ENCODE data around the gene KCNQ2.
"Not testable (repeated sequence)": the region's sequence is repeated elsewhere in the genome, so short reads cannot be mapped to it uniquely, and the experiment has no call there.

KCNQ2 gene

GRCh38 chr20:63487781-63488241 lies 15.4 kb upstream of the KCNQ2 start:
- Mint-ChIP-seq H3K4me3 (no peak overlapping the region), H3K27me3 (peaks cover 38% of the 10 kb centered on the region), H3K27ac (no peak overlapping the region), H3K36me3 (ENCODE audit: low read depth) (no peaks in the 10 kb centered on the region), H3K9me3 (peaks cover 6% of the 10 kb centered on the region), H3K4me1 (peaks cover 2% of the 10 kb centered on the region)
- DNase-seq (no peak), ATAC-seq (no peak)

DNA sequence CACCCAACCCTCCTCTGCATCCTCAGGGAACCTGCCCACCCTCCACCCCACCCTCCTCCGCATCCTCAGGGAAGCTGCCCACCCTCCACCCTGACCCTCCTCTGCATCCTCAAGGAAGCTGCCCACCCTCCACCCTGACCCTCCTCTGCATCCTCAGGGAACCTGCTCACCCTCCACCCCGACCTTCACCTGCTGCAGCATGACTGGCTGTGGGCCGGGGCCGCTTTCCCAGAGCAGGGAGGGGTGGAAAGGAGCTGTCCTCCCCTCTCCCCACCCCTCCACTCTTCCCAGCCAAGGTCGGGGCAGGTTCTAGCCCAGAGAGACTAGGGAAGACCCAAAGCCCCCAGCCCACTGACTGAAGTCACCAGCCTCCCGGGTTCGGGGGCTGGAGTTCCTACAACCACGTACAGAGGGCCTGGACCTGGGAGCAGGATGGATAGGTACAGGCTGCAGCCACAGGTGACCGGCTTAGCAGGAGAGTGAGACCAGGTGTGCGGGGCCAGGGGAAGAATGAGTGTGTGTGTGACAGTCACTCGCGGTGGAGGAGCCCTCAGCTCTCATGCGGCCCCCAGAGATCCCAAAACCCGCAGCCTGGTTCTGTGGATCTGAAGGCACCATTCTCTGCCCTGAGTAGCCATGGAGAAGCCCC lies 14.8 kb upstream of the KCNQ2 start:
- H3K9me3 Mint-ChIP-seq, result peaks cover 3% of the 10 kb centered on the region
- no peak overlapping the region for H3K4me3 Mint-ChIP-seq
- H3K4me1 Mint-ChIP-seq, result peaks cover 3% of the 10 kb centered on the region
- no peak for DNase-seq
- H3K27ac Mint-ChIP-seq, result no peak overlapping the region
- ATAC-seq, result no peak
- no peaks in the 10 kb centered on the region for H3K36me3 Mint-ChIP-seq (ENCODE audit: low read depth)
- H3K27me3 Mint-ChIP-seq, result peaks cover 42% of the 10 kb centered on the region

DNA sequence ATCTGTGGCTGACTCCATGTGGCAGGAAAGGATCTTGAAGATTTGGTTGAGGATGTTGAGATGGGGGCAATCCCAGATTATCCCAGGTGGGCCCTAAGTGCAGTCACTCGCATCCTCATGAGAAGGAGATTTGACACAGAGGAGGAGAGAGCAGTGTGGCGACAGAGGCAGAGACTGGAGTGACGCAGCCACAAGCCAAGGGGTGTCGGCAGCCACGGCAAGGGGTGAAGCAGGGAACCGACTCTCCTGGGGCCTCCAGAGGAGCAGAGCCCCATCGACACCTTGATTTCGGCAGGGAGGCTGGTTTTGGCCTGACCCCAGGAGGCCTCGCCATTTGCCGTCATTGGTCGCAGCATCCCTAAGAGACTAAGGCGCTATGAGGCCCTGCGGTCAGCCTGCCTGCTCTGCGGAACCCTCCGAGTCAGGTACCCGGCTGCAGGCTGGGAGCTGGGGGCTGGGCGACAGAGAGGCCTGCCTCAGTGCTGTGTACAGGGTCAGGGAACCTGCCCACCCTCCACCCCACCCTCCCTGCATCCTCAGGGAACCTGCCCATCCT lies 13.9 kb upstream of the KCNQ2 start:
- Mint-ChIP-seq H3K36me3 (ENCODE audit: low read depth) (no peaks in the 10 kb centered on the region), H3K4me3 (no peak overlapping the region), H3K27me3 (peaks cover 36% of the 10 kb centered on the region), H3K27ac (no peak overlapping the region), H3K9me3 (no peaks in the 10 kb centered on the region), H3K4me1 (peaks cover 3% of the 10 kb centered on the region)
- no peak for ATAC-seq
- DNase-seq, result no peak

- peaks cover 36% of the 10 kb centered on the region for H3K27me3 Mint-ChIP-seq
- DNase-seq, result no peak
- H3K9me3 Mint-ChIP-seq, result no peaks in the 10 kb centered on the region
- H3K36me3 Mint-ChIP-seq (ENCODE audit: low read depth), result no peaks in the 10 kb centered on the region
- peaks cover 3% of the 10 kb centered on the region for H3K4me1 Mint-ChIP-seq
- H3K4me3 Mint-ChIP-seq, result no peak overlapping the region
- no peak overlapping the region for H3K27ac Mint-ChIP-seq
- no peak for ATAC-seq
Measured at GRCh38 chr20:63484651-63485403, 12.4 kb upstream of the KCNQ2 start.

DNA sequence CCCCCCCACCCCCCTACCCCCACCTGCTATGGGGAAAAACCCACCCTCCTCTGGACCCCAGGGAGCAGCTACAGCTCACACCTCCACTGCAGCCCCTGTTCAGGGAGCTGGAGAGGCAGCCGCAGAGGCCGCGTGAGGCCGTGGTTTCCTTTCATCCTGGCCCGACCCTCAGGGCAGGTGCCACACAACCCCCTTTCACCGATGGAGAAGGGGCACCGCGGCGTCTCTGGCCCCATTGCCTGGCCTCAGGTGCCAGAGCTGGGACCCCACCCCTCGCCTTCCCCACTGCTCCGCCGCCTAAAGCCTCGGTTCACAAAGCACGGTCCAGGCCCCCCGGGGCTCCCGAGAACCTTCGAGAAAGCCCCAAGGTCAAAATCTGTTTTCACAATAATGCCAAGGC lies 11.8 kb upstream of the KCNQ2 start:
- no peaks in the 10 kb centered on the region for H3K36me3 Mint-ChIP-seq (ENCODE audit: low read depth)
- no peak overlapping the region for H3K4me3 Mint-ChIP-seq
- H3K4me1 Mint-ChIP-seq, result peaks cover 3% of the 10 kb centered on the region
- DNase-seq (no peak), ATAC-seq (no peak)
- no peaks in the 10 kb centered on the region for H3K9me3 Mint-ChIP-seq
- peaks cover 34% of the 10 kb centered on the region for H3K27me3 Mint-ChIP-seq
- H3K27ac Mint-ChIP-seq, result no peak overlapping the region

DNA sequence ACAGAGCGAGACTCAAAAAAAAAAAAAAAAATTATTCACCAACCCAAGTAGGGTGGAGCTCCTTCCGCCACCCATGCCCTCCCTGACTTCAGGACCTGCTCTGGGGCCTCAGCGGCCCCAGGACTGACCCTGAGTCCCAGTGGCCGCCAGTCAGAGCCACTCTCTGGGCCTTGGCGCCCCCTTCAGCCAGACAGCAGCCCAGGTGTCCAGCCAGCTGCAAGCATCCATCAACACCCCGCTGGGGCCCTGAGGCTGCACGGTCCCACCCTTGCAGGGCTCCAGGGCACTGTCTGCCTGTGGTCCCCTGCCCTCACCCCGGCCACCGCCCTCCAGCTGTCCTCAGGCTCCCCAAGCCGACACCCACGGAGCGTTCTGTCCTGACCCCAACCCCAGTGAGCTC lies 11.4 kb upstream of the KCNQ2 start:
- H3K27ac Mint-ChIP-seq, result no peak overlapping the region
- H3K4me1 Mint-ChIP-seq, result peaks cover 3% of the 10 kb centered on the region
- no peaks in the 10 kb centered on the region for H3K9me3 Mint-ChIP-seq
- no peak for ATAC-seq
- H3K4me3 Mint-ChIP-seq, result no peak overlapping the region
- H3K27me3 Mint-ChIP-seq, result peaks cover 32% of the 10 kb centered on the region
- H3K36me3 Mint-ChIP-seq (ENCODE audit: low read depth), result no peaks in the 10 kb centered on the region
- no peak for DNase-seq

DNA sequence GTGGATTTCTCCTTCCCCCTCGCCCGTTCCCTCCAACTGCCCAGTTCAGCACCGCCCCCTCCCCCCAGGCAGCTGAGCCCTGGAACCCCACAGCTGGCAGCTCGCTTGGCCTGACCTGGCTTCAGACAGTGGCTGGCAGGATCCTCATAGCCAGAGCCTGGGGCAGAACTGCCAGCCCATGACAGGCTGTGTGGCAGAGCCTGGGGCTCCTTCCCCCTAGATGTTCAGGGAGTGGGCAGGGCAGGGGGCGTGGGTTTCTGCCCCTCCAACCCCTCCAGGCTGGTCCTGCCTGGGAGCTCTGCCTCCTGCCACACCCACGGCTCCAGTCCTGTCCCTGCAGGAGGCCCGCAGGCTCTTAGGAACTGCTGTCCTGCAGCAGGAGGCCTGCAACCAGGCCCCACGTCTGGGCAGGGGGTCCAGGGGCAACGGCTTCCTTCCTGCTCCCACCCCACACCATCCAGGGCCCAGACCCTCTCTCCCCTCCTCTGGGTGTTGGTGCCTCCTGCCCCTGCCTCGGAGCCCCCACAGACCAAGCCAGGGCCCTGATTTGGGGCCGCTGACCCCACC lies 9.6 kb upstream of the KCNQ2 start:
- no peak for DNase-seq
- H3K27me3 Mint-ChIP-seq, result peaks cover 34% of the 10 kb centered on the region
- ATAC-seq, result no peak
- peaks cover 3% of the 10 kb centered on the region for H3K4me1 Mint-ChIP-seq
- no peak overlapping the region for H3K27ac Mint-ChIP-seq
- no peaks in the 10 kb centered on the region for H3K36me3 Mint-ChIP-seq (ENCODE audit: low read depth)
- H3K4me3 Mint-ChIP-seq, result no peak overlapping the region
- no peaks in the 10 kb centered on the region for H3K9me3 Mint-ChIP-seq

GRCh38 chr20:63481503-63481902 lies 9.0 kb upstream of the KCNQ2 start:
- Mint-ChIP-seq H3K36me3 (ENCODE audit: low read depth) (no peaks in the 10 kb centered on the region), H3K4me3 (no peak overlapping the region), H3K4me1 (peaks cover 3% of the 10 kb centered on the region), H3K9me3 (no peaks in the 10 kb centered on the region), H3K27ac (no peak overlapping the region), H3K27me3 (peaks cover 37% of the 10 kb centered on the region)
- no peak for DNase-seq
- ATAC-seq, result no peak

DNA sequence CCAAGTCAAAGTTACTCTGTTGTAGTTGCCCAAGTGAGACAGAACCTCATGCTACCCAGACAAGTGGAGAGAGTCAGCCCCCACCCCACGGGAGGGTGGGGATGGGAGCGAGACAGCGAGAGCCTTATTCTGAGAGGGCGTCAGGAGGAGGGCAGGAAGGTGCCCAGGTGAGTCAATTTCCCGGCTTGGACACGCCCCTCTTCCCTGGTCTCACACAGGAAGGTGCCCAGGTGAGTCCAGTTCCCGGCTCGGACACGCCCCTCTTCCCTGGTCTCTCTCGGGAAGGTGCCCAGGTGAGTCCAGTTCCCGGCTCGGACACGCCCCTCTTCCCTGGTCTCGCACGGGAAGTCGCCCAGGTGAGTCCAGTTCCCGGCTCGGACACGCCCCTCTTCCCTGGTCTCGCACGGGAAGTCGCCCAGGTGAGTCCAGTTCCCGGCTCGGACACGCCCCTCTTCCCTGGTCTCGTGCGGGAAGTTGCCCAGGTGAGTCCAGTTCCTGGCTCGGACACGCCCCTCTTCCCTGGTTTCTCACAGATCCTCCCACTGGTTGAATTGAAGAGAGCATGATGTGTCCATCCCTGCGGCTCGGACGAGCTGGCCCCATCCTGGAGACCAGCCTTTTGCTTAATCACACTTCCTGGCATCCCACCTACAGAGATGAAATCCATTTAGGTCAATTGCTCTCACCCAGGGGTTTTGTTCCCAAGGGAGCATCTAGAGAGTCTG lies 7.4 kb upstream of the KCNQ2 start:
- not testable (repeated sequence) for DNase-seq

DNA sequence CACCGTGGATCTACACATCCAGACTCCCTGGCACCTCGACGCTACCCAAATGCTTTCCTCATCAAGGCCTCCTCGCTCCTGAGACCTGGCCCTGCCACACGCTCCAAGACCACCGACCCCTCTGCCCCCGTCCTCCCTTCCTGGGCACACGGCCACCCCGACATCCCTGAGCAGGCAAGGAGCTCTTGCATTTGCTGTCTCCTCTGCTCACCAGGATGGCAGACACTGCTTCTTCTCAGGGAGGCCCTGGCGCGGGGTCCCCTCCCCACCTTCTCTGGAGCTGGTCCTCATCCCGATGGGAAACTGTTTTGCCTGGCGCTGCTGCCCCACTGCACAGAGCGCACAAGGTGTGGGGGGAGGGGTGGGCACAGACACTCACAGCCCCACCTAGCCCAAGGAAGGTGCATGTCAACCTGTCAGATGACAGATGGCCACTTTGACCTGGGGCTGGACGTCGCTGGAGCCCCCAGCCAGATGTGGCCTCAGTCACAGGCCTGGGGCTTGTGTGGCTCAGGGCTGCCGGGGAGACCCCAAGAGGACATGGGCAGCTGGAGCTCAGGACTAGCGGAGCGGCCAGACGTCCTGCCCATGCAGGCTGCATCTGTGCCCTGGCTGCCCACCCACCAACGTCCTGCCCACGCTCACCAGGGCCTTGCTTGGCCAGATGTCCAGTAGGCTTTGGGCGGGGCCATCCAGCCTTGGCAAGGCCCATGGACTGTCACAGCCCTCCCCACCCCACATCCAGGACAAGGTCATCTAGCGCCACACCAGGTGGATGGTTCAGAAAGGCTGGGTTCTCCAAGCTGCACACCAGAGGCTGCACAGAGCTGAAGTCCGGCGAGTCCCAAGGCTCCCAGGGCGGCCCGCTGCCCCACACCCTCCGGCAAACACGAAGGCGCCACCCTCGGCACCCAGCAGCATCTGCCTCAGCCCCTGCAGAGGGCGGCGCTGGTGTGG lies 6.2 kb upstream of the KCNQ2 start:
- DNase-seq (no peak), ATAC-seq (no peak)
- Mint-ChIP-seq H3K27ac (no peak overlapping the region), H3K9me3 (no peaks in the 10 kb centered on the region), H3K4me1 (peaks cover 6% of the 10 kb centered on the region), H3K27me3 (peaks cover 44% of the 10 kb centered on the region), H3K36me3 (ENCODE audit: low read depth) (no peaks in the 10 kb centered on the region), H3K4me3 (no peak overlapping the region)

More for the DNA sequence above, 7.4 kb upstream of the KCNQ2 start:
- not testable (repeated sequence) for H3K9me3 Mint-ChIP-seq; H3K27ac Mint-ChIP-seq; ATAC-seq; H3K36me3 Mint-ChIP-seq (ENCODE audit: low read depth); H3K4me3 Mint-ChIP-seq; H3K4me1 Mint-ChIP-seq
- peaks cover 38% of the 10 kb centered on the region for H3K27me3 Mint-ChIP-seq

DNA sequence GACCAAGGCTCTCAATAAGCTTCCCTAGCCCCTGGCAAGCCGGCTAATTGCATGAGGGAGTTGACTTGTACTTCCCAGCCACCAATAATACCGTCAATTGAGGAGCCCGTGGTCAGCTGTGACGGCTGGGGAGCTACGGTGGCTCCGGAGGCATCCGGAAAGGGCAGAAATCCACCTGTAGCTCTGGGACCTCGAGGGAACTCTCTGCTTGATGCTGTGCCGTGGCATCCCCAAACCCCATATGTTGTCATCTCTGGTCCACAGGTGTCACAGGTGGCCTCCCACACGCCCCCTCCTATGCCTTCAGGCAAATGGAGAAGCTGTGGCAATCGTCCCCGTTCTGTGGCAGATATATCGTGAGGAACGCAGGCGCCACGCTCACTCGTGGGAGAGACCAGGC lies 5.5 kb upstream of the KCNQ2 start:
- H3K4me1 Mint-ChIP-seq, result peaks cover 6% of the 10 kb centered on the region
- DNase-seq (no peak), ATAC-seq (no peak)
- no peak overlapping the region for H3K27ac Mint-ChIP-seq
- H3K27me3 Mint-ChIP-seq, result peaks cover 46% of the 10 kb centered on the region
- no peaks in the 10 kb centered on the region for H3K36me3 Mint-ChIP-seq (ENCODE audit: low read depth)
- no peak overlapping the region for H3K4me3 Mint-ChIP-seq
- no peaks in the 10 kb centered on the region for H3K9me3 Mint-ChIP-seq

DNA sequence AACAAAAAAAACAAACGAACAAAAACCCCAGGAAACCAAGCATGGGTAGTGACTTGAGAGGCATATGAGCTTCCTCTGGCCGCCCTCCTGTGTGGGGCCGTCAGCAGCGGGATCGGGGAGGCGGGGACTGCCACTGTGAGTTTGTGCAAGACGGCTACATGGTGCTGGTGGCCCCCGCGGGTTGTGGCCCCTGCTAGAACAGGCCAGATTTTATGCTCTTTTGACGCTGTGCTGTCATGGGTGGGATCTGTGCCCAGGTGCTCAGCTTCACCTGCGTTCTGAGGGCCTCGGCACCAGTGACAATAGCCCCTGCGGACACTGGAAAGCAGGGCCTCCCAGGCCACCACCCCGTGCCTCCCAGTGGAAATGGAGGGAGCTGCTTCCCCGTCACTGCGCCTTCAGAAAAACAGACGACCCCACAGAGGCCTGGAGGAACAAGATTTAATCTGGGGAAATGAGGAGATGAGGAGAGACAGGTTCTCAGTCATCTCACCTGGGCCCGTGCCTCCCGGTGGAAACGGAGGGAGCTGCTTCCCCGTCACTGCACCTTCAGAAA lies 4.7 kb upstream of the KCNQ2 start:
- no peaks in the 10 kb centered on the region for H3K36me3 Mint-ChIP-seq (ENCODE audit: low read depth)
- ATAC-seq, result no peak
- peaks cover 3% of the 10 kb centered on the region for H3K4me1 Mint-ChIP-seq
- no peak overlapping the region for H3K4me3 Mint-ChIP-seq
- no peak overlapping the region for H3K27ac Mint-ChIP-seq
- DNase-seq, result no peak
- H3K27me3 Mint-ChIP-seq, result peaks cover 40% of the 10 kb centered on the region
- H3K9me3 Mint-ChIP-seq, result no peaks in the 10 kb centered on the region

DNA sequence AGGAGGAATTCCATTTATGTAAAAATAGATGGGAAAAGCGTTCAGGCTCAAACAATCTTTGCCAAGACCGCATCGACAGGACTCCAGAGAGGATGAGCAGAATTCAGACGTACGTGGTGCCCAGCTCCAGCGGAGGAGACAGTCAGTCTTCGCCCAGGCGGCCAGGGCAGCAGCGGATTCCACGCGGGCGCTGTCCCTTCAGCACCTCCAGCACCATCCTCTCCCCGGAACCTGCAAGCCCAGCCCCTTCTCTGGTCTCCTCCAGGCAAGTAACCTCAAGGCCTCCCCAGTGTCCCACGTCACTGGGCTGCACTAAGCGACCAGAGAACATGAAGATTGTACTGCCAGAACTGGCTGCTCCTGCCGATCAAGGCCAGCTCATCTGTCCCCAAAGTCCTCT lies 2.8 kb upstream of the KCNQ2 start:
- no peaks in the 10 kb centered on the region for H3K9me3 Mint-ChIP-seq
- no peaks in the 10 kb centered on the region for H3K36me3 Mint-ChIP-seq (ENCODE audit: low read depth)
- no peak overlapping the region for H3K27ac Mint-ChIP-seq
- peak; percentile 14 for DNase-seq
- no peak overlapping the region for H3K4me3 Mint-ChIP-seq
- no peak for ATAC-seq
- H3K27me3 Mint-ChIP-seq, result peaks cover 48% of the 10 kb centered on the region
- peaks cover 3% of the 10 kb centered on the region for H3K4me1 Mint-ChIP-seq
